Measurements from ENCODE around the gene DCHS2.

GRCh38 chr4:154329268-154329868 is 162.2 kb downstream of the DCHS2 start:
- TF ChIP-seq CTCF (IDR thresholded peaks at IDR 0.05) (peak; percentile 57), EZH2 (IDR thresholded peaks at IDR 0.05) (no peak)

Measured in neural progenitor cell (in vitro differentiated cells).